ENCODE results near the gene MEGF11. TPM values are rescaled to one million over a fixed set of nuclear protein-coding genes. Genes with fewer than 3 reads are reported as not detected.

MEGF11 gene
- total RNA-seq, 4 donors from 2014 or later: 0.97 to 10.6 (median 4.0) TPM

DNA sequence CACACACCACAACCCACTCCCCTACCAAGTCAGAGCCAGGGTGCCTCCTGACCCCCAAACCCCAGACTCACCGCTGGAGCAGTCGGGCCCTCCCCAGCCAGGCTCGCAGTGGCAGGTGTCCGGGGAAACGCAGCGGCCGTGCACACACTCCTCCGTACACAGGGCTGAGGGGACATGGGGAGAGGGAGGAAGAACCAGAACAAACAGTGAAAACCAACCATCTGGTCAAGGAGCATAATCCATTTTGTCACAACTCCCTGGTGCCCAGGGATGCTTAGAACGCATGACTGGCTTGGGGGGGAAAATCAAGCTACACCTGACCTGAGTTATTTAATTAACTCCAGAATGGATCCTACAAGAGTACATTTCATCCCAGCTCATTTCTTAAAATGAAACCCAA lies 159.2 kb downstream of the MEGF11 start:
- intact Hi-C loops (cut with DNase I; ENCODE audit: low total_unique reads): no loop called here
- no peak overlapping the region for H3K4me3 ChIP-seq (ENCODE audit: low read depth, poor library complexity, severe bottlenecking)
- whole genome bisulfite sequencing, 2 donors: 88 to 90% methylated on average over 9 of the region's 9 CpGs
- TF ChIP-seq POLR2A (IDR thresholded peaks at IDR 0.05): no peak
- DNase-seq (ENCODE audit: low spot score in 2 of 2): no peak

- no peak for DNase-seq (ENCODE audit: low spot score in 2 of 2)
- intact Hi-C loops (cut with DNase I; ENCODE audit: low total_unique reads): no loop called here
- WGBS, 2 donors: 81 to 88% methylated on average over 7 of the region's 7 CpGs
- H3K4me3 ChIP-seq (ENCODE audit: low read depth, poor library complexity, severe bottlenecking): no peak overlapping the region
- TF ChIP-seq CTCF (IDR thresholded peaks at IDR 0.05): no peak
- TF ChIP-seq POLR2A (IDR thresholded peaks at IDR 0.05): no peak
These were observed 161.2 kb downstream of the MEGF11 start for GRCh38 chr15:66092053-66093016.

GRCh38 chr15:66089509-66089908 lies 164.0 kb downstream of the MEGF11 start:
- TF ChIP-seq CTCF (IDR thresholded peaks at IDR 0.05): no peak
- TF ChIP-seq POLR2A (IDR thresholded peaks at IDR 0.05): no peak
- intact Hi-C loops (cut with DNase I; ENCODE audit: low total_unique reads): no loop called here
- WGBS, 2 donors: 57 to 61% methylated on average over 5 of the region's 5 CpGs
- DNase-seq (ENCODE audit: low spot score in 2 of 2): no peak
- H3K4me3 ChIP-seq (ENCODE audit: low read depth, poor library complexity, severe bottlenecking): no peak overlapping the region

GRCh38 chr15:66089049-66089448 lies 164.5 kb downstream of the MEGF11 start:
- no peak for DNase-seq (ENCODE audit: low spot score in 2 of 2)
- intact Hi-C loops (cut with DNase I; ENCODE audit: low total_unique reads): no loop called here
- WGBS, 2 donors: 72 to 79% methylated on average over 7 of the region's 7 CpGs

DNA sequence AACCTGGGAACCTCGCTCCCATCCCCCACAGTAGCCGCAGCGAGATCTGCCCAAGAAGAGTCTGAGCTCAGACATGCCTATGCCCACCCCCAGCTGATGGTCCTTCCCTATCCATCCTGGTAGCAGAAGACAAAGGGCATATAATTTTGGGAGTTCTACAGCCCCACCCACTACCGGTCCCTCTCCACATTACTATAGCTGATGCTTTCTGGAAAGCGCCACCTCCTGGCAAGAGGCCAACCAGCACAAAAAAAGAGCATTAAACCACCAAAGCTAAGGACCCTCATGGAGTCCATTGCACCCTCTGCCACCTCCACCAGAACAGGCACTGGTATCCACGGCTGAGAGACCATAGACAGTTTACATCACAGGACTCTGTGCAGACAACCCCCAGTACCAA lies 168.4 kb downstream of the MEGF11 start:
- DNase-seq (ENCODE audit: low spot score in 2 of 2): no peak
- 80 to 86% methylated on average over 6 of the region's 6 CpGs for WGBS, 2 donors
- no peak for TF ChIP-seq CTCF (IDR thresholded peaks at IDR 0.05)
- no peak for TF ChIP-seq POLR2A (IDR thresholded peaks at IDR 0.05)
- intact Hi-C loops (cut with DNase I; ENCODE audit: low total_unique reads): no loop called here
- no peak overlapping the region for H3K4me3 ChIP-seq (ENCODE audit: low read depth, poor library complexity, severe bottlenecking)

More at GRCh38 chr15:66089049-66089448, 164.5 kb downstream of the MEGF11 start:
- TF ChIP-seq CTCF (IDR thresholded peaks at IDR 0.05) (no peak), POLR2A (IDR thresholded peaks at IDR 0.05) (no peak)
- no peak overlapping the region for H3K4me3 ChIP-seq (ENCODE audit: low read depth, poor library complexity, severe bottlenecking)

GRCh38 chr15:66084704-66085103 lies 168.8 kb downstream of the MEGF11 start:
- intact Hi-C loops (cut with DNase I; ENCODE audit: low total_unique reads): no loop called here
- WGBS, 2 donors: 53 to 86% methylated on average over 10 of the region's 10 CpGs
- no peak overlapping the region for H3K4me3 ChIP-seq (ENCODE audit: low read depth, poor library complexity, severe bottlenecking)
- no peak for DNase-seq (ENCODE audit: low spot score in 2 of 2)
- no peak for TF ChIP-seq CTCF (IDR thresholded peaks at IDR 0.05)
- TF ChIP-seq POLR2A (IDR thresholded peaks at IDR 0.05): no peak
